ENCODE measurements around the gene CEP72. TPM values are rescaled to one million over a fixed set of nuclear protein-coding genes. Genes with fewer than 3 reads are reported as not detected.

CEP72 gene
- total RNA-seq, 4 donors from 2014 or later = 2.6 to 9.4 (median 4.2) TPM

DNA sequence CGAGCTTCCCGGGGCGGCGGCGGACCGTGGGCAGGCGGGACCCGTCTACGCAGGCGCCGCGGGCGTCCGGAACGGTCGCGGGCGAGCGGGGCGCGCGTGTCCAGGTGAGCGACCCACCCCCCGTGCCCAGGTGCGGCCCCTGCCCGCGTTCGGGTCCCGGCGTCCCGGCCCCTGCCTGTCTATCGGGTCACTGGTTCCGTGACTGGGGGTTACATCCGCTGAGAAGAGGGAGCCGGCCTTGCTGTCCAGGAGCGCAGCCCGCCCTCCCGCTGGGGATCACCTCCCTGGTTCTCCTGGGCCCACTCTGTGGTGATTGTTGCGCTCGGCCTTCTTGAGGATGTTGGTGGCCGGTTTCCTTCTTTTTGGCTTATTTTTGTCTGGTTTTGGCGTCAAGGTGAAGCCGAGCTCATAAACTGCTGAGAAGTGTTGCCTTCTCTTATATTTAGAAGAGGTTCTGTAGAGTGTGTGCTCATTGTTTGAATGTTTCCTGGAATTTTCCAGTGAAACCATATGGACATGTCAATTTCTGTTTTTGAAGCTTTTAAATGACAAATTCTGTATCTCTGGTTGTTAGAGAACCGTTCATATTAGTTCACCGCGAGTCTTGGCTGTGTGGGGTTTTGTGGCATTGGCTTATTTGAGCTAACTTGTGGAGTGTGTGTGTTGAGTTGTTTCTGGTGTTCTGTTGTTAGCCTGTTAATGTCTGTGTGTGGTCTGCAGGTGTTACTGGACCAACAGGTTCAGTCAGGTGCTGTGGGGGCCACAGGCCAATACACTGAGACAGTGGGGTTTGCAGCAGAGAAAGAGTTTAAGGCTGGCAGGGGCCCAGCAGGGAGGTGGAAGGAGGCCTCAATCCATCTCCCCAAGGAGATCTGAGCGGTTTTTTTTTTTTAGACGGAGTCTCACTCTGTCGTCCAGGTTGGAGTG lies 621 bp downstream of the CEP72 start:
- in situ Hi-C loops (cut with MboI; ENCODE audit: low pct_ligation_motif_present in 1 of 4, low pct_unique_long_range_greater_than_20kb in 1 of 4, low sequenced_read_pairs in 3 of 4) = no loop called here
- H3K4me3 ChIP-seq = peak overlapping the region; percentile 60 to 89 (median 79)
- intact Hi-C loops (cut with DNase I; ENCODE audit: low total_unique reads) = no loop called here
- DNase-seq = peak; percentile 19
- H3K27ac ChIP-seq = peak overlapping the region; percentile 2 to 78 (median 72)
- H3K9me3 ChIP-seq = no peaks in the 10 kb centered on the region
- H3K27me3 ChIP-seq = no peaks in the 10 kb centered on the region
- WGBS, 2 donors (ENCODE audit: low coverage in 1 of 2) = 25 to 54% methylated on average over 5 to 25 of the region's 49 CpGs
- peaks cover 0 to 12% (median 7%) of the 10 kb centered on the region in 4 donors for H3K4me1 ChIP-seq
- TF ChIP-seq POLR2AphosphoS5 (IDR thresholded peaks at IDR 0.05) (no peak), EP300 (IDR thresholded peaks at IDR 0.05; ENCODE audit: low read depth) (no peak), POLR2A (IDR thresholded peaks at IDR 0.05) (no peak)
- TF ChIP-seq, protein P1, sequence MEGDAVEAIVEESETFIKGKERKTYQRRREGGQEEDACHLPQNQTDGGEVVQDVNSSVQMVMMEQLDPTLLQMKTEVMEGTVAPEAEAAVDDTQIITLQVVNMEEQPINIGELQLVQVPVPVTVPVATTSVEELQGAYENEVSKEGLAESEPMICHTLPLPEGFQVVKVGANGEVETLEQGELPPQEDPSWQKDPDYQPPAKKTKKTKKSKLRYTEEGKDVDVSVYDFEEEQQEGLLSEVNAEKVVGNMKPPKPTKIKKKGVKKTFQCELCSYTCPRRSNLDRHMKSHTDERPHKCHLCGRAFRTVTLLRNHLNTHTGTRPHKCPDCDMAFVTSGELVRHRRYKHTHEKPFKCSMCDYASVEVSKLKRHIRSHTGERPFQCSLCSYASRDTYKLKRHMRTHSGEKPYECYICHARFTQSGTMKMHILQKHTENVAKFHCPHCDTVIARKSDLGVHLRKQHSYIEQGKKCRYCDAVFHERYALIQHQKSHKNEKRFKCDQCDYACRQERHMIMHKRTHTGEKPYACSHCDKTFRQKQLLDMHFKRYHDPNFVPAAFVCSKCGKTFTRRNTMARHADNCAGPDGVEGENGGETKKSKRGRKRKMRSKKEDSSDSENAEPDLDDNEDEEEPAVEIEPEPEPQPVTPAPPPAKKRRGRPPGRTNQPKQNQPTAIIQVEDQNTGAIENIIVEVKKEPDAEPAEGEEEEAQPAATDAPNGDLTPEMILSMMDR (IDR thresholded peaks at IDR 0.05) = no peak
- H3K36me3 ChIP-seq = no peaks in the 10 kb centered on the region

DNA sequence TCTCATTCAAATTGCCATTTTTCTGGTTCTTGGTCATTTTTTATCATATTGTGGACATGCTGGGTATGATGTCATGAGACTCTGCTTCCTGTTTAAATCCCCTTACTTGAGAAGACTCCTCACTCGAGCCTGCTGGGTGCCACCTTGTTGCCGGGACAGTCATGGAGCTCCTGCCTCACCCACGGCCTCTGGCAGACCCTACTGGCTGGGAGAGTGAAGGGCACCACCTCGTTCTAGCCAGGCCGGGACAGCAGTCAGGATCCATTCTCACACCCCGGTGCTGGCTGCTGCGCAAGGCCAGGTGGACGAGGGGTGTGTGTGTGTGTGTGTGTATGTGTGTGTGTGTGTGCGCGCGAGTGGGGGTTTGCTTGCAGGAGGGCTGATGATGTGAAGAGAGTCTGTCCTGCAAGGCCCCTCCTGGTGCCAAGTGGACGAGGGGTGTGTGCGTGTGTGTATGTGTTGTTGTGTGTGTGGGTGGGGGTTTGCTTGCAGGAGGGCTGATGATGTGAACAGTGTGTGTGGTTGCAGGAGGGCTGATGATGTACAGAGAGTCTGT lies 4.4 kb downstream of the CEP72 start:
- WGBS, 2 donors (ENCODE audit: low coverage in 1 of 2) = 70% methylated on average over 13 of the region's 13 CpGs; no CpG with 5 or more reads in 1 of the 2 donors
- TF ChIP-seq, protein P1 (IDR thresholded peaks at IDR 0.05) = no peak
- TF ChIP-seq POLR2AphosphoS5 (IDR thresholded peaks at IDR 0.05) (no peak), POLR2A (IDR thresholded peaks at IDR 0.05) (no peak), EP300 (IDR thresholded peaks at IDR 0.05; ENCODE audit: low read depth) (no peak)
- no peak for DNase-seq

DNA sequence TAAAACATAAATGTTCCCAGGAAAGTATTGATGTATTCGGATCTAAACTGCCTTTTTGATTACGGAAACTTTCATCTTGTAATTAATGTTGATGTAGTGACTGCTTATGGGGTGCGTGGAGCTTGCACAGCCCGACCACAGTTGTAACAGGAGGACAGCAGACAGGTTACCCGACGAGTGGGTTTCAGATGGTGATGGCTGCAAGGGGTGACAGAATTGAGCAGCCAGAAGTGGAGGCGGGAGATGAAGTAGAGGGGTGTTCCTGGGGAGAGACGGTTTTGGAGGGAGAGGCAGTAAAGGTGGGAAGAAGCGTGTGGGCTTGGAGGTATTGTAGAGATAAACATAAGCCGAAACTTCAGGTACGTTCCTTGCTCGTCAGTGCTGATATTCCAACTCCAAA lies 5.8 kb downstream of the CEP72 start:
- no peak overlapping the region for H3K4me3 ChIP-seq
- intact Hi-C loops (cut with DNase I; ENCODE audit: low total_unique reads) = no loop called here
- no peaks in the 10 kb centered on the region for H3K27me3 ChIP-seq
- TF ChIP-seq POLR2AphosphoS5 (IDR thresholded peaks at IDR 0.05) (no peak), EP300 (IDR thresholded peaks at IDR 0.05; ENCODE audit: low read depth) (no peak), POLR2A (IDR thresholded peaks at IDR 0.05) (no peak)
- TF ChIP-seq, protein P1 (IDR thresholded peaks at IDR 0.05) = no peak
- H3K4me1 ChIP-seq = peaks cover 0 to 3% (median 1%) of the 10 kb centered on the region in 4 donors
- 96 to 100% methylated on average over 5 to 12 of the region's 12 CpGs for WGBS, 2 donors (ENCODE audit: low coverage in 1 of 2)
- peaks cover 0 to 4% (median 0%) of the 10 kb centered on the region in 4 donors for H3K36me3 ChIP-seq
- in situ Hi-C loops (cut with MboI; ENCODE audit: low pct_ligation_motif_present in 1 of 4, low pct_unique_long_range_greater_than_20kb in 1 of 4, low sequenced_read_pairs in 3 of 4) = no loop called here
- no peaks in the 10 kb centered on the region for H3K9me3 ChIP-seq
- DNase-seq = no peak
- H3K27ac ChIP-seq = no peak overlapping the region

More for the DNA sequence above, 4.4 kb downstream of the CEP72 start:
- no peaks in the 10 kb centered on the region for H3K27me3 ChIP-seq
- in situ Hi-C loops (cut with MboI; ENCODE audit: low pct_ligation_motif_present in 1 of 4, low pct_unique_long_range_greater_than_20kb in 1 of 4, low sequenced_read_pairs in 3 of 4) (no loop called here), intact Hi-C loops (cut with DNase I; ENCODE audit: low total_unique reads) (no loop called here)
- no peak overlapping the region for H3K4me3 ChIP-seq
- H3K27ac ChIP-seq = no peak overlapping the region
- peaks cover 0 to 8% (median 4%) of the 10 kb centered on the region in 4 donors for H3K4me1 ChIP-seq
- no peaks in the 10 kb centered on the region for H3K9me3 ChIP-seq
- peaks cover 0 to 4% (median 0%) of the 10 kb centered on the region in 4 donors for H3K36me3 ChIP-seq

DNA sequence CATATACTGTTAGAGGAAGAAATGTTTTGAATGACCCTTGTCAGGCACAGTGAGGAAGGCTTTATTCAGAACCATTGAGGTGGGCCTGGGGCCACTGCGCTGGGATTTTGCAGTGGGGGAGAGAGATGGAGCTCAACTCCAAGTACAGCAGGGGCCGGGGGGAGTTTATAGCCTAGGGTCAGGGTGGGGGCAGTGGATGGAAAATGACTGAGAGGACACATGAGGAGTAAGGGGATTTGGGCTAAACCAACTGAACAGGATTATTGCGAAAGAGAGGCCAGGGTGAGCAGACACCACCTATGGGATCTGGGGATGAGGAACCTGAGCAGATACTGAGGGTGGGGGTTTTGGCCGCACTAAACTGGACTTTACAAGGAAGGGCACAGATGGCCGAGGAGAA lies 6.3 kb downstream of the CEP72 start:
- DNase-seq = no peak
- intact Hi-C loops (cut with DNase I; ENCODE audit: low total_unique reads) (no loop called here), in situ Hi-C loops (cut with MboI; ENCODE audit: low pct_ligation_motif_present in 1 of 4, low pct_unique_long_range_greater_than_20kb in 1 of 4, low sequenced_read_pairs in 3 of 4) (no loop called here)
- H3K4me3 ChIP-seq = no peak overlapping the region
- peaks cover 0 to 4% (median 0%) of the 10 kb centered on the region in 4 donors for H3K36me3 ChIP-seq
- H3K9me3 ChIP-seq = no peaks in the 10 kb centered on the region
- WGBS, 2 donors (ENCODE audit: low coverage in 1 of 2) = 94 to 96% methylated on average over 4 to 5 of the region's 5 CpGs
- no peaks in the 10 kb centered on the region for H3K27me3 ChIP-seq
- TF ChIP-seq, protein P1 (IDR thresholded peaks at IDR 0.05) = no peak
- TF ChIP-seq POLR2AphosphoS5 (IDR thresholded peaks at IDR 0.05) = no peak
- TF ChIP-seq EP300 (IDR thresholded peaks at IDR 0.05; ENCODE audit: low read depth) = no peak
- TF ChIP-seq POLR2A (IDR thresholded peaks at IDR 0.05) = no peak
- H3K27ac ChIP-seq = no peak overlapping the region
- H3K4me1 ChIP-seq = no peaks in the 10 kb centered on the region

Measured in transverse colon (tissue), 4 donors.